Measurements from ENCODE around the gene UFSP2. TPM values are rescaled to one million over a fixed set of nuclear protein-coding genes. Genes with fewer than 3 reads are reported as not detected.

The UFSP2 gene, protein sequence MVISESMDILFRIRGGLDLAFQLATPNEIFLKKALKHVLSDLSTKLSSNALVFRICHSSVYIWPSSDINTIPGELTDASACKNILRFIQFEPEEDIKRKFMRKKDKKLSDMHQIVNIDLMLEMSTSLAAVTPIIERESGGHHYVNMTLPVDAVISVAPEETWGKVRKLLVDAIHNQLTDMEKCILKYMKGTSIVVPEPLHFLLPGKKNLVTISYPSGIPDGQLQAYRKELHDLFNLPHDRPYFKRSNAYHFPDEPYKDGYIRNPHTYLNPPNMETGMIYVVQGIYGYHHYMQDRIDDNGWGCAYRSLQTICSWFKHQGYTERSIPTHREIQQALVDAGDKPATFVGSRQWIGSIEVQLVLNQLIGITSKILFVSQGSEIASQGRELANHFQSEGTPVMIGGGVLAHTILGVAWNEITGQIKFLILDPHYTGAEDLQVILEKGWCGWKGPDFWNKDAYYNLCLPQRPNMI
- 62.6 TPM for total RNA-seq

DNA sequence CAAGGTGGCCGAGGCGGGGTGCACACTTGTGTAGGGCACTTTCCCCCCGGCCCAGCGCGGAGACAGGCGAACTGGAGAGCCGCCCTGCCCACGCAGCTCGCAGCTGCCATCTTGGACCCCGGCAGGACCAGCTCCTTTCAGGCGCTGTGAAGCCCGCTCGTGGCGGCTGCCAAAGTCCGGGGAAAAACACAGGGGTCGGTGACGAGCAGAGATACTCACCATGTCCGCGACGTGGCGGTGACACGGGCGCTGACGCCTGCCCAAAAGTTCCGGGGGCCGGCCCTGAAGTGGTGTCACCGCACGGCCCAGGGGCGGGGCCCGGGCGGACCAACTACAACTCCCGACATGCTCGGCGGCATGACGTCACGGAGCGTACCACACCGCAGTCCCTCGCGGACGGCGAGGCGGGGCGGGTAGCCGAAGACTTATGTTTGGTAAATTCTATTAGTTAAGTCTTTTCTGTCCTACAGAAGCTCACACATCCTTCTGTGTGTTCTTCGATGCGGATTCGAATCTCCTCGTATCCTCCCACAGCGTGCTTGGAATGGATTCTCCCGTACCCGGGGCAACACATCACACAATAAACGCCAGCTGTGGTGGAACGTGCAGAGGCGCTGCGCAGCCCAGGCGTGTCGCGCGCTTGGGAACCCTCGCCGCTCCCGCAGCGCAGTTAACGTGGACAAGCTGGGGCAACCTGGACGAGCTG, at the start of gene UFSP2:
TSS of gene UFSP2 (minus strand) at position 318 of the 706 bp plus-strand sequence. CDS start at position 222, 96 bp downstream.
- Histone ChIP-seq H3K27ac (ENCODE audit: low read depth, low read length) (peak within 1 kb of the TSS; percentile 98), H3K9ac (ENCODE audit: low read depth in 1 of 3, low read length in 3 of 3) (peak within 1 kb of the TSS; percentile 96 to 100 (median 98)), H3K36me3 (ENCODE audit: control insufficient read depth in 3 of 3, insufficient read depth in 3 of 3, low read length in 3 of 3) (peaks cover 3 to 6% (median 6%) of the 10 kb centered on the region in 3 donors), H3K4me1 (ENCODE audit: control insufficient read depth in 3 of 3, insufficient read depth in 3 of 3, low read length in 3 of 3) (peaks cover 21 to 27% (median 21%) of the 10 kb centered on the region in 3 donors), H3K27me3 (ENCODE audit: control insufficient read depth in 3 of 3, insufficient read depth in 3 of 3, low read length in 3 of 3) (no peaks in the 10 kb centered on the region), H3K4me3 (ENCODE audit: low read length in 3 of 3) (peak within 1 kb of the TSS; percentile 95 to 98 (median 97)), H3K9me3 (ENCODE audit: control insufficient read depth in 3 of 3, low read length in 3 of 3) (no peaks in the 10 kb centered on the region)

GRCh38 chr4:185473247-185473646, 47.5 kb upstream of the UFSP2 start:
- Histone ChIP-seq H3K27ac (ENCODE audit: low read depth, low read length) (no peak overlapping the region), H3K9ac (ENCODE audit: low read depth in 1 of 3, low read length in 3 of 3) (no peak overlapping the region), H3K27me3 (ENCODE audit: control insufficient read depth in 3 of 3, insufficient read depth in 3 of 3, low read length in 3 of 3) (no peaks in the 10 kb centered on the region), H3K4me3 (ENCODE audit: low read length in 3 of 3) (no peak overlapping the region), H3K4me1 (ENCODE audit: control insufficient read depth in 3 of 3, insufficient read depth in 3 of 3, low read length in 3 of 3) (peaks cover 8 to 11% (median 9%) of the 10 kb centered on the region in 3 donors), H3K9me3 (ENCODE audit: control insufficient read depth in 3 of 3, low read length in 3 of 3) (no peaks in the 10 kb centered on the region), H3K36me3 (ENCODE audit: control insufficient read depth in 3 of 3, insufficient read depth in 3 of 3, low read length in 3 of 3) (no peaks in the 10 kb centered on the region)

DNA sequence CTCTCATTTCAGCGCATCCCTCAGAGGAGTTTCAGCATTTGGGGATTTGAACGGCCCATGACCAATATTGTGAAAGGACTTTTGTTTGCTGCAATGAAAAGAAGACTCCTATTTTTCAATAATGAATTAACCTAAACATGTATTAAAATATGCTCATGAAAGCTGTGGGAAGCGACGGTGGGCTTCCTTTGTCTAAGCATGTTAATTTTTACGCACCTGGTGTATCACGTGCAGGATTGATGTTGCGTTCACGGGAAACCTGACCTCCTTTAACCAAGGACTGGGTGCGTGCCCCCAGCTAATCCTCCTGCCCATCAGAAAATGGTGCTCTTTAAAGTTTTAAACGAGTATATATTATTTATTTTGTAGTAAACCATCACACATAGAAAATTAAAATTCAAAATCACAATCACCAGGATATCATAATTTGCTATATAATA, 46.4 kb upstream of the UFSP2 start:
- peaks cover 8 to 11% (median 9%) of the 10 kb centered on the region in 3 donors for H3K4me1 ChIP-seq (ENCODE audit: control insufficient read depth in 3 of 3, insufficient read depth in 3 of 3, low read length in 3 of 3)

GRCh38 chr4:185471235-185472102, 45.7 kb upstream of the UFSP2 start, which contains the start of gene CCDC110:
Gene CCDC110 (minus strand): TSS chr4:185471733. CDS start chr4:185471683, 50 bp downstream.
- Histone ChIP-seq H3K27me3 (ENCODE audit: control insufficient read depth in 3 of 3, insufficient read depth in 3 of 3, low read length in 3 of 3) (no peaks in the 10 kb centered on the region), H3K9me3 (ENCODE audit: control insufficient read depth in 3 of 3, low read length in 3 of 3) (no peaks in the 10 kb centered on the region), H3K9ac (ENCODE audit: low read depth in 1 of 3, low read length in 3 of 3) (peak within 1 kb of the TSS; percentile 85 to 94 (median 87)), H3K27ac (ENCODE audit: low read depth, low read length) (peak within 1 kb of the TSS; percentile 84), H3K36me3 (ENCODE audit: control insufficient read depth in 3 of 3, insufficient read depth in 3 of 3, low read length in 3 of 3) (no peaks in the 10 kb centered on the region), H3K4me1 (ENCODE audit: control insufficient read depth in 3 of 3, insufficient read depth in 3 of 3, low read length in 3 of 3) (peaks cover 8 to 11% (median 9%) of the 10 kb centered on the region in 3 donors), H3K4me3 (ENCODE audit: low read length in 3 of 3) (peak within 1 kb of the TSS; percentile 82 to 94 (median 89))

More for the DNA sequence above, 46.4 kb upstream of the UFSP2 start:
- H3K4me3 ChIP-seq (ENCODE audit: low read length in 3 of 3), result peak overlapping the region; percentile 75 to 80 (median 78)
- H3K9ac ChIP-seq (ENCODE audit: low read depth in 1 of 3, low read length in 3 of 3), result peak overlapping the region; percentile 79 to 94 (median 86)
- H3K27me3 ChIP-seq (ENCODE audit: control insufficient read depth in 3 of 3, insufficient read depth in 3 of 3, low read length in 3 of 3), result no peaks in the 10 kb centered on the region
- H3K9me3 ChIP-seq (ENCODE audit: control insufficient read depth in 3 of 3, low read length in 3 of 3), result no peaks in the 10 kb centered on the region
- no peaks in the 10 kb centered on the region for H3K36me3 ChIP-seq (ENCODE audit: control insufficient read depth in 3 of 3, insufficient read depth in 3 of 3, low read length in 3 of 3)
- peak overlapping the region; percentile 78 for H3K27ac ChIP-seq (ENCODE audit: low read depth, low read length)

DNA sequence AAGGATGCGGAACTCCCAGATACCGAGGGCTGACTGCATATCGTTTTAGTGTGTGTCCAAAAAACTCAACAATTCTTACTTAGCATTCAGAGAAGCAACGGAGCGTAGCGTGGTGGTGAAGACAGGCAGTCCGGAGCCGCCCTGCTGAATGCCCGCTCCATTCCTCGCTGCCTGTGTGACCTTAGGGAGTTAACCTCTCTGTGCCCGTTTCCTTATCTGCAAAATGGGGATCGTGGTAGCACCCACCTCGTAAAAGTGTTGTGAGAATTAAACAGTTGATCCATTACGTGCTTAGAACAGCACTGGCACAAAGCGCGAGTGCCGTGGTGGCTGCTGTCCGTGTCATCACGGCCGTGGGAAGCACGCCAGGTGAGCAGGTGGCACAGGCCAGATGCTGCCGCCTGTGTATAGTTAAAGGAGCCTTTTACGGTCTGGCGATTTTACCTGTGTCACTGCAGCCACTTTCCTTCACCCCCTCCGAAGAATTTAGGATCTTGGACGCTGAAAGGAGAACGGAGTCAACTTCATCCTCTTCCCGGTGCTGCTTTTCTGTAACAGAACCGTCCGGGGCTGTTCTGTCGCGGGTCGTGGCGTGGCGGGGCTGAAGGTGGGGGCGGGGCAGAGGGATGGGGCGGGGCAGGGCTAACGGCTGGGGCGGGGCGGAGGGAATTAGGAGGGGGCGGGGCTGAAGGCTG, 44.9 kb upstream of the UFSP2 start:
- peak overlapping the region; percentile 84 for H3K27ac ChIP-seq (ENCODE audit: low read depth, low read length)
- no peaks in the 10 kb centered on the region for H3K9me3 ChIP-seq (ENCODE audit: control insufficient read depth in 3 of 3, low read length in 3 of 3)
- peak overlapping the region; percentile 85 to 89 (median 87) for H3K9ac ChIP-seq (ENCODE audit: low read depth in 1 of 3, low read length in 3 of 3)
- no peaks in the 10 kb centered on the region for H3K36me3 ChIP-seq (ENCODE audit: control insufficient read depth in 3 of 3, insufficient read depth in 3 of 3, low read length in 3 of 3)
- peak overlapping the region; percentile 82 to 94 (median 89) for H3K4me3 ChIP-seq (ENCODE audit: low read length in 3 of 3)
- H3K27me3 ChIP-seq (ENCODE audit: control insufficient read depth in 3 of 3, insufficient read depth in 3 of 3, low read length in 3 of 3), result no peaks in the 10 kb centered on the region
- peaks cover 8 to 11% (median 9%) of the 10 kb centered on the region in 3 donors for H3K4me1 ChIP-seq (ENCODE audit: control insufficient read depth in 3 of 3, insufficient read depth in 3 of 3, low read length in 3 of 3)

- no peak overlapping the region for H3K4me3 ChIP-seq (ENCODE audit: low read length in 3 of 3)
- no peak overlapping the region for H3K9ac ChIP-seq (ENCODE audit: low read depth in 1 of 3, low read length in 3 of 3)
- no peaks in the 10 kb centered on the region for H3K27me3 ChIP-seq (ENCODE audit: control insufficient read depth in 3 of 3, insufficient read depth in 3 of 3, low read length in 3 of 3)
- no peak overlapping the region for H3K27ac ChIP-seq (ENCODE audit: low read depth, low read length)
- H3K4me1 ChIP-seq (ENCODE audit: control insufficient read depth in 3 of 3, insufficient read depth in 3 of 3, low read length in 3 of 3), result peaks cover 8 to 11% (median 9%) of the 10 kb centered on the region in 3 donors
- no peaks in the 10 kb centered on the region for H3K9me3 ChIP-seq (ENCODE audit: control insufficient read depth in 3 of 3, low read length in 3 of 3)
- H3K36me3 ChIP-seq (ENCODE audit: control insufficient read depth in 3 of 3, insufficient read depth in 3 of 3, low read length in 3 of 3), result no peaks in the 10 kb centered on the region
Measured at GRCh38 chr4:185469580-185470154, 43.9 kb upstream of the UFSP2 start.

GRCh38 chr4:185468999-185469398, 43.2 kb upstream of the UFSP2 start:
- no peaks in the 10 kb centered on the region for H3K27me3 ChIP-seq (ENCODE audit: control insufficient read depth in 3 of 3, insufficient read depth in 3 of 3, low read length in 3 of 3)

DNA sequence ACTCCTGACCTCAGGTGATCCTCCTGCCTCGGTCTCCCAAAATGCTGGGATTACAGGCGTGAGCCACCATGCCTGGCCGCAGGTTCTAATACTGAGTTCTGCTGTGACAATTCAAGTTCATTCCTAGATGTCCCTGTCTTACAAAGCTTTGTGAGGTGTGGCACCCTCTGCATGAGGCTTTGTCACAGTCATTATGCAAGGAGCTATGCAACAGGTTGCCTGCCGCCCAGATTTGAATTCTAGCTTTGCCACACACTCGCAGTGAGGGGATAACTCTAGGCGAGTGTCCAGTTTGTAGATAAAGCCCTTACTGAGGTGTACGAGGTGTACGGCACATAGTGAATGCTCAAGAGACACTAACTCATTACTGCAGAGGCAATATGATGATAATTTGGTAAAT, 42.2 kb upstream of the UFSP2 start:
- H3K27me3 ChIP-seq (ENCODE audit: control insufficient read depth in 3 of 3, insufficient read depth in 3 of 3, low read length in 3 of 3), result no peaks in the 10 kb centered on the region
- no peaks in the 10 kb centered on the region for H3K9me3 ChIP-seq (ENCODE audit: control insufficient read depth in 3 of 3, low read length in 3 of 3)
- no peak overlapping the region for H3K9ac ChIP-seq (ENCODE audit: low read depth in 1 of 3, low read length in 3 of 3)
- H3K4me1 ChIP-seq (ENCODE audit: control insufficient read depth in 3 of 3, insufficient read depth in 3 of 3, low read length in 3 of 3), result peaks cover 8 to 11% (median 9%) of the 10 kb centered on the region in 3 donors
- no peak overlapping the region for H3K4me3 ChIP-seq (ENCODE audit: low read length in 3 of 3)
- no peaks in the 10 kb centered on the region for H3K36me3 ChIP-seq (ENCODE audit: control insufficient read depth in 3 of 3, insufficient read depth in 3 of 3, low read length in 3 of 3)
- no peak overlapping the region for H3K27ac ChIP-seq (ENCODE audit: low read depth, low read length)

More at GRCh38 chr4:185468999-185469398, 43.2 kb upstream of the UFSP2 start:
- Histone ChIP-seq H3K9me3 (ENCODE audit: control insufficient read depth in 3 of 3, low read length in 3 of 3) (no peaks in the 10 kb centered on the region), H3K36me3 (ENCODE audit: control insufficient read depth in 3 of 3, insufficient read depth in 3 of 3, low read length in 3 of 3) (no peaks in the 10 kb centered on the region), H3K27ac (ENCODE audit: low read depth, low read length) (no peak overlapping the region), H3K4me1 (ENCODE audit: control insufficient read depth in 3 of 3, insufficient read depth in 3 of 3, low read length in 3 of 3) (peaks cover 8 to 11% (median 9%) of the 10 kb centered on the region in 3 donors), H3K4me3 (ENCODE audit: low read length in 3 of 3) (no peak overlapping the region), H3K9ac (ENCODE audit: low read depth in 1 of 3, low read length in 3 of 3) (no peak overlapping the region)
